ENCODE measurements around the gene RNGTT.
"Not testable (repeated sequence)": the region's sequence is repeated elsewhere in the genome, so short reads cannot be mapped to it uniquely, and the experiment has no call there.

RNGTT gene

GRCh38 chr6:88914895-88915598 is 48.4 kb downstream of the RNGTT start:
- no peak for DNase-seq (ENCODE audit: low read depth, low spot score)
- H3K27ac ChIP-seq = no peak overlapping the region

- H3K27ac ChIP-seq = no peak overlapping the region
- no peak for DNase-seq (ENCODE audit: low read depth, low spot score)
These were observed 49.2 kb downstream of the RNGTT start for GRCh38 chr6:88914180-88914579.

- no peak overlapping the region for H3K27ac ChIP-seq
- DNase-seq (ENCODE audit: low read depth, low spot score) = no peak
These were observed 49.9 kb downstream of the RNGTT start for GRCh38 chr6:88913471-88913870.

GRCh38 chr6:88910922-88911778 is 52.3 kb downstream of the RNGTT start:
- no peak overlapping the region for H3K27ac ChIP-seq
- no peak for DNase-seq (ENCODE audit: low read depth, low spot score)

GRCh38 chr6:88908598-88909548 is 54.5 kb downstream of the RNGTT start:
- DNase-seq (ENCODE audit: low read depth, low spot score) = no peak
- no peak overlapping the region for H3K27ac ChIP-seq

GRCh38 chr6:88907148-88907547 is 56.3 kb downstream of the RNGTT start:
- H3K27ac ChIP-seq; DNase-seq (ENCODE audit: low read depth, low spot score): not testable (repeated sequence)

- no peak overlapping the region for H3K27ac ChIP-seq
- DNase-seq (ENCODE audit: low read depth, low spot score) = no peak
These were observed 63.7 kb downstream of the RNGTT start for GRCh38 chr6:88899569-88900316.

GRCh38 chr6:88895911-88896310 is 67.5 kb downstream of the RNGTT start:
- H3K27ac ChIP-seq = no peak overlapping the region
- no peak for DNase-seq (ENCODE audit: low read depth, low spot score)

- H3K27ac ChIP-seq = no peak overlapping the region
- DNase-seq (ENCODE audit: low read depth, low spot score) = no peak
These were observed 72.3 kb downstream of the RNGTT start for GRCh38 chr6:88890860-88891845.

- DNase-seq (ENCODE audit: low read depth, low spot score) = no peak
- H3K27ac ChIP-seq = no peak overlapping the region
These were observed 73.0 kb downstream of the RNGTT start for GRCh38 chr6:88890394-88890793.

- H3K27ac ChIP-seq = no peak overlapping the region
- DNase-seq (ENCODE audit: low read depth, low spot score) = no peak
These were observed 79.1 kb downstream of the RNGTT start for GRCh38 chr6:88884361-88884760.

GRCh38 chr6:88882536-88882935 is 80.9 kb downstream of the RNGTT start:
- H3K27ac ChIP-seq = no peak overlapping the region
- no peak for DNase-seq (ENCODE audit: low read depth, low spot score)

- no peak overlapping the region for H3K27ac ChIP-seq
- no peak for DNase-seq (ENCODE audit: low read depth, low spot score)
These were observed 82.0 kb downstream of the RNGTT start for GRCh38 chr6:88881451-88881850.

GRCh38 chr6:88880021-88880420 is 83.4 kb downstream of the RNGTT start:
- no peak for DNase-seq (ENCODE audit: low read depth, low spot score)
- H3K27ac ChIP-seq = no peak overlapping the region

GRCh38 chr6:88877893-88878292 is 85.5 kb downstream of the RNGTT start:
- H3K27ac ChIP-seq = no peak overlapping the region
- no peak for DNase-seq (ENCODE audit: low read depth, low spot score)

GRCh38 chr6:88872962-88873361 is 90.5 kb downstream of the RNGTT start:
- no peak overlapping the region for H3K27ac ChIP-seq
- DNase-seq (ENCODE audit: low read depth, low spot score) = no peak

- DNase-seq (ENCODE audit: low read depth, low spot score) = no peak
- no peak overlapping the region for H3K27ac ChIP-seq
These were observed 91.9 kb downstream of the RNGTT start for GRCh38 chr6:88871498-88871897.

GRCh38 chr6:88870717-88871330 is 92.6 kb downstream of the RNGTT start:
- no peak for DNase-seq (ENCODE audit: low read depth, low spot score)
- no peak overlapping the region for H3K27ac ChIP-seq

Data from epithelial cell of prostate (primary cell).